Keratinocyte (primary cell): ENCODE data around the gene KRTAP19-6.

Source experiments
- CTCF ChIP-seq, 3 experiments: IDR thresholded peaks in 1 of 3; conservative IDR thresholded peaks in 1 of 3; optimal IDR thresholded peaks in 1 of 3; 2 replicates in 2 of 3; 3 replicates in 1 of 3; pipeline versions ENCODE3 to v1.5.1; 2011; ENCODE audit warnings: low read length in 3 of 3, mild to moderate bottlenecking in 3 of 3, moderate library complexity in 2 of 3, control low read depth in 1 of 3, inconsistent platforms in 1 of 3; ENCODE audit not compliant: insufficient read depth in 2 of 3; ENCODE audit errors: extremely low read depth in 1 of 3
- EZH2 ChIP-seq: IDR thresholded peaks from one replicate; pipeline ENCODE4 v1.6.1; 2012; ENCODE audit warnings: inconsistent platforms, mild to moderate bottlenecking, low read length, moderate library complexity

- TF ChIP-seq CTCF (optimal IDR thresholded peaks at IDR 0.05 in 1 of 3, IDR thresholded peaks at IDR 0.05 in 1 of 3, conservative IDR thresholded peaks at IDR 0.05 in 1 of 3; ENCODE audit: extremely low read depth in 1 of 3, insufficient read depth in 2 of 3, low read length in 3 of 3), result no peak
- no peak for TF ChIP-seq EZH2
These were observed 48.6 kb upstream of the KRTAP19-6 start, which contains the start of gene KRTAP22-2 for GRCh38 chr21:30590297-30590696.
